NOMO-1 treated with DMSO at 0.1 percent for 48 hours (cell line): ENCODE measurements around the gene MYPN.
A peak's percentile ranks its signal among the peaks of the same experiment; 100 is the strongest.
"Not testable (repeated sequence)": the region's sequence is repeated elsewhere in the genome, so short reads cannot be mapped to it uniquely, and the experiment has no call there.

ENCODE experiments used
- DNase-seq: peaks from one replicate; lab custom pipeline; 2025; ENCODE audit not compliant: unreplicated experiment; lab: John Stamatoyannopoulos, UW

Gene MYPN

DNA sequence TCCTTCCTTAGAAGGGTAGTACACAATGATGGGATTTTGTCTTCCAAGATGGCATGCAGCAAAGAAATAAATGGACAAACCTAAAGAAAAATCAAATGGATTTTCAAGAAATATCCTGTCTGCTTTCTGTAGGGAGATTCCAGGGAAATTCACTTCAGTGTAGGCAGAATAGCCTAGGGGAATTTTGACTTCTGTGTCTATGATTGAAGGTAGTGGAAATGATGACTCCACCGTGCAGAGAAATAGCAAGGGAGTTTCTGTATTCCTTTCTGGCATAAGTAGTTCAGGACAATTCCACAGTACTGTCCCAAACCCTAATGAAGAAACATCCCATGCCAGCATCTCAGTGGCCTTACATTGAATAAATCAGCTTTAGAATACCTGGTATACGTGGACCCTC, 113.1 kb downstream of the MYPN start:
- no peak for DNase-seq

DNA sequence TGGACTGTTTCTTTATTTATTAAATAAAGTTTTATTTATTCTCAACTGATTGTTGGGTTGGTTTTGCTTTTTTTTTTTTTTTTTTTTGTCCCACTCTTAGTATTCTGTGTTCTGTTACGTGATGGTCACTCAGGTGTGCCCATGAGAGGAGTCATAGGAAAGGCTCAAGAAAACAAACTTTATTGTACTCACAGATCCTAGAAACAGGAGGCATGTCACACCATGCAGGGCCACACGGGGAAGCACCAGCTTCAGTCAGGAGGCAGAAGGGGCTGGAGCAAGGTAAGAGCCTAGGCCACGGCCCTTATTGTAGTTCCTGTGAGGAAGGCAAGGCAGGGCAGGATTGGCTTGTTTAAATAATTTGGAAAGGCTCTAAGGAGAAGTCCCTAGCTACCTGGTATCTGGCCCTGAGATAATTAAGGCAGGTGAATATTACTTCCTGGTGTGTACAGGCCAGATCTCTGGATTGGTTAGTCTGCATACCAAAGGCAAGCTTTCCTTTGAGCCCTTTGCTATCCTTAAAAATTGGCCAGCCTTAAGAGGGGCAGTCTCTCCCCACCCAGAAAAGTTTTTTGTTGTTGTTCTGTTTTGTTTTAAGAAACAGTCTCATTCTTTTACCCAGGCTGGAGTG, 114.4 kb downstream of the MYPN start:
- DNase-seq, result no peak

DNA sequence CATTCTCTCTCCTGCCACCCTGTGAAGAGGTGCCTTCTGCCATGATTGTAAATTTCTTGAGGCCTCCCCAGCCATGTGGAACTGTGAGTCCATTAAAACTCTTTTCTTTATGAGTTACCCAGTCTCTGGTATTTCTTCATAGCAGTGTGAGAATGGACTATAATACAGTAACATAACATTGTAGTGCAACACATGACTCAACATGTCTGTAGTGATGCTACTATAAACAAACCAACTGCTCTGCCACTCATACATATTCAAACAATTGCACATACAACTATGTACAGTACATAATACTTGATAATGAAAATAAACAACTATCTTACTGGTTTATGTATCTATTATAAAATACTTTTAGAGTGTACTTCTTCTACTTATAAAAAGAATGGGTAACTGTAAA, 115.5 kb downstream of the MYPN start:
- no peak for DNase-seq

DNA sequence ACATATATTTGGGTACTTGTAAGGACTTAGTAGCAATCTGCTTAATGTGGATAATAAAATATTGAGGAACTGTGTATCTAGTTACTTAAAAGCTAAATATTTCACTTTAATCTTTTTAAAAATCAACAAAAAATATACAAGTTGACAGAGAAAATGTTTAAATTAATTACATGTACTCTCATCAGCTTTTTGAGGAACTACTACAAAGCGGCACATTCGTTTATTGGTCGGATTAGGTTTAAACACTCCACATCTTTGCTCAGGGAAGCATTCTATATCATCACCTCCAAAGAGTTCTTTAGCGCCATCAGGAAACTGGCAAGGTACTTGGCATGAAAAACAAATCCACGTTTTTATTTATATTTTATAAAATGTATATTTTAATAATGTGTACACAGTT, 121.0 kb downstream of the MYPN start:
- no peak for DNase-seq

DNA sequence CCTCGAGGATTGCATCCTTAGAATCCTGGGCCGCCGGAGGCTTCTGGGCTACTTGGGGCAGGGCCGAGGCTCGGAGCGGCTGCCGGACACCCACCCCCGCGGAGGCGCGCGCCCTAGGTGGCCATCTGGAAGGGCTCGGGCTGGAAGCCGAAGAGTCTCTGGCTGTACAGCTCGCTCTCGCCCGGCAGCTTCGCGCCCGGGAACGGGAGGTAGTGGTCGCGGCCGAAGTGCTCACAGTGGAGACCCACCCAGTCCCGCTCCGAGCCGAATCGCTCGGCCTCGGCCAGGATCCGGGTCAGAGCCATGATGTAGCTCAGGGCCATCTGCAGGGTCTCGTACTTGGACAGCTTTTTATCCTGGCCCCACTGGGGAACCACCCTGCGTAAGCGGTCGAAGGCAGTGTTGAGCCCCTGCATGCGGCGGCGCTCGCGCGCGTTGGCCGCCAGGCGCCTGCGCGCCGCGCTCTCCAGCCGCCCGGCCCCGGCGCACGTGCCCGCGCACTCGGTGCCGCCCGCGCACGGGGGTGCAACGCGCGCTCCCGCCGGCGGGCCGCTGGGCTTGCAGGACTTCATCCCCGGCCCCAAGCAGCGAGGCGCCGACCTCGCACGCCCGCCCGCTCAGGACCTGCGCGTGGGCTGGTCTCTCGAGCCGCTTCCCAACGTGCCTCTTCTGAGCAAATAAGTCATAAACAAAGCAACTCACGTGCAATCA, 122.0 kb downstream of the MYPN start:
- peak; percentile 37 for DNase-seq

DNA sequence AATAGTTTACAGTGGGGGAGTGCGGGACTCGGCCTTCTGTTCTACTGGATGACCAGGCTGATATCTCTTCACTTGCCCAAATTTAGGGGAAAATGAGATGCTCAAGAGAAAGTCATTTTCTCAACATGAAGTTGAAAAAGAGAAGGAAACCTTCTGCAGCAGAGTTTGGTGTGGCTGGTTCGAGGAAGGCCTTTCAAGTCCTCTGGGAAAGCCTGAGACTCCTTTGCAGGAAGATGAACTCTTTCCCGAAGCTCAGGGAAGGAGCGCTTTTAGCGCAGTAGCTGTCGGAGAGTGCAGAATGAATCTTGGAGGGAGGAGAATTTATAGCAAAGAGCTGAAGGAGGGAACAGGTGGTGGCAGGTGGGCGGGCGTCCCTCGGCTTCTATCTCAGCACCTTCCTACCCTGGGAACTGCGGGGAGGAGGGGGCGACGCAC, 122.5 kb downstream of the MYPN start, which contains the start of gene ATOH7:
Gene ATOH7 (minus strand): TSS at position 297 of the 435 bp plus-strand sequence. CDS start 436 bp downstream, outside the sequence.
- DNase-seq, result no peak

DNA sequence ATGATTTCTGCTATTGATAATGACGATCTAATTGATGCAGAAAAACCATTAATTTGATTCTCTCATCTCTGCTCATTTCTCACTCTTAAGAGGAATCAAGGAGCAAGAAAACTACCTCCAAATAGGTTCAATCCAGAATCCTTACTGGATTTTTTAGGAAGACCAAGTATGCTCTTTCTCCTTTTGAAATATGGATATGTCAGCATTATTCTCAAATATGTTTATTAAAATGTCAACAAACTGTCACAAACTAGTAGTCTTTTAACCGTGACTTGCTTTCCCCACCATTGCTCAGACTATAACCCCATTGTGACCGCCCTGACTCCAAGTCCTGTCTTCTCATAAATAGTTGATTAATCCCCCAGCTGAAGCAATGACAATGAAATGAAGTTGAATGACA, 123.8 kb downstream of the MYPN start:
- no peak for DNase-seq

DNA sequence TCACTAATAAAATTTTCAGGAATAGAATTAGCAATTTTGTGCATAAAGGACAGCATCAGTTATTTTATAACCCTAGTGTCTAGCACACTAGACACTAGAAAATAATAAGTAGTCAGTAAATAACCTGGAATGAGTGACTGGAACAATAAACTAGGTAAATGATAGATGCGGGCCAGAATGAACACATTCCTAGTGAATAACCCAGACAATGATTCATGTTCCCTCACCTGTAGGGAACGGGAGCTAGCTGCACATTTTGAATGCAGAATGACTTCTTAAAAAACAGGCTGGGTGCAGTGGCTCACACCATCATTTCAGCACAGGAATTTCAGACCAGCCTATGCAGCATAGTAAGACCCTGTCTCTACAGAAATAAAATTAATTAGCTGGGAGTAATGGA, 125.8 kb downstream of the MYPN start:
- DNase-seq, result no peak

DNA sequence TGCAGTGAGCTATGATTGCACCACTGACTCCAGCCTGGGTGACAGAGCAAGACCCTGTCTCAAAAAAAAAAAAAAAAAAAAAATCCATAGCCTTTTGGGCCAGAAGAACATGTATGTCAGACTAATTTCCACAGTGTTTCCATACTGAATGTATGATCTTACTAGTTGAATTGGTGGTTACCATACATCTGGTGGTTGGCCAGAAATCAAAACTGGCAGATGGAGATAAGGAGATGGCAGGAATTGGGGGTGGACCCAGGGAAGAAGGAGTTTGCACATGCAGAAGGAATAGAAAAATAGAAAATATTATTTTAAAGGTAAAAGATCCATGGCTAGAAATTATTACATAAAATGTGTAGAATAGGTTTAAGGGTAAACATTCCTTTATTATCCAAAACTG, 126.3 kb downstream of the MYPN start:
- DNase-seq, result no peak

DNA sequence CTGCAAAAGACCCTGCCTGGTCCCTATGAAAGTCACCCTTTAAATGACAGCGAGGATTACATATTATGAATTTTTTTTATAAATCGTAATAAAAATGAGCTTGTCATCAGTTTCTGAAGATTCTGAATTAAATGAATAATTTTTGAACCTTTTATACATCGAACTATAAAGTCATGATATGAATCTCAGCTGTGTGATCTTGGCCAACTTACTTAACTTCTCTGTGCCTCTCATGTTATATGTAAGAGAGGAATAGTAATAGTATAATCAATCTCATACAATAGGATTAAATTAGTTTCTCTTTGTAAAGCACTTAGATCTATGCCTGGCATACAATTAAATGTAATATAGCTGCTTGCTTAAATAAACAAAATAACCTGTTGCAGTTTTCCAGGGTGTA, 127.9 kb downstream of the MYPN start:
- DNase-seq, result no peak

DNA sequence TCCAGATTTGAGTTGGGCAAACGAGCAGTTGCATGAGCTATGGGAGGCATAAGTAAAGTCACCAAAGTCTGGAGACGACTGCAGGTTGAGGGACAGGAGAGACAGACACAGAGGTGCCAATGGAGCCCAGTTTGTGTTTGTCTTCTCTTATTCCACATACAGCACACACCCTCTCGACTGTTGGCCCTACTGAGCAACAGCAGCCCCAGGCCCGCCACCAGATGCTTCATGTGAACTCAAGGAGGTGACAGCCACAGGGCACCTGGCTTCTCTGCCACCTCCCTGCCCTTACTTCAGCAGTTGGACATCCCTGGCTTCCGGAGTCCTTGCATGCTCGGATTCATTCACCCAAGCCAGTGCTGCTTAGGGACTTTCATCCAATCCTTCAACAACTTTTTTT, 129.1 kb downstream of the MYPN start:
- no peak for DNase-seq

DNA sequence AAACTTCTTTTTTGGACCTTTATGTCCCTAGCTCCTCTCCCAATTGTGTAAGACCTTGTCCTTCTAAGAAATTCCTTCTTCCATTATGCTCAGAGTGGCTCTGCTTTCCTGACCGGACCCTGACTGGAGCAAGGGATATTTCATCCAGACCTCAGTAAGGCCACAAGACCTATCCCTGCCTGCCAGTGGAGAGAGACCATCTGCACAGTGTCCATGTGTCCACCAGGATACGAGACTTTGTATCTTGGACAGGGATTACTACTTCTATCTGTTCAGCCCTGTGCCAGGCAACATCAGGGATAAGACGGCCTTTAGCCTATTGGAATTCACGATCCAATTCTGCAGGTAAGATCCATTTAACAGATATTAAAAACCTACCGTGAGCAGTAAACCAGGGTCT, 129.8 kb downstream of the MYPN start:
- no peak for DNase-seq

DNA sequence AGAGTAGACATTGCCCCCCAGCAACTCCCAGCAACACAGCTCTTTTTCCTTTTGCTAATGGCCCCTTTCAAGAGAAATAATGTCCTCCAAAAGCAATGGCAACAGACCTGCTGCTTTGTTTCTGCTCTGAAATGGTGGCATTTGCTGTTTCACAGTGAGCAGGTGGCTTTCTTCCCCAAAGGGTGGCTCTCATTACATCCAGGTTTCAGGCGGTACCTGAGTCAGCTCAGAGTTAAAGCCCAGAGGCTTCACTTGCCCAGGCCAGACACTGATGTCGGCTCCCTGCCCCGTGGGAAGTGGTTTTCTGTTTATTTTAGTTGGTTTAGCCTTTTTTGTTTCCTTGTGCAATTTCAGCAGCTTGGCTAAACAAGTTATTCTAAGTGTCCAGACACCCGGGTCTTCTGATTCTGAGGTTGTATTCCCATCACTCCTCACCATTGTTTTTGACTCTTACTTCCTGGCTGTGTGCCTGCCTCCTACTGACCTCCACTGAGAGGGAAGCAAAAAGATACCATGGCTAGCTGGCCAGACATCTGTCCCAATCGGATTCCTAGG, 130.4 kb downstream of the MYPN start:
- DNase-seq, result no peak

DNA sequence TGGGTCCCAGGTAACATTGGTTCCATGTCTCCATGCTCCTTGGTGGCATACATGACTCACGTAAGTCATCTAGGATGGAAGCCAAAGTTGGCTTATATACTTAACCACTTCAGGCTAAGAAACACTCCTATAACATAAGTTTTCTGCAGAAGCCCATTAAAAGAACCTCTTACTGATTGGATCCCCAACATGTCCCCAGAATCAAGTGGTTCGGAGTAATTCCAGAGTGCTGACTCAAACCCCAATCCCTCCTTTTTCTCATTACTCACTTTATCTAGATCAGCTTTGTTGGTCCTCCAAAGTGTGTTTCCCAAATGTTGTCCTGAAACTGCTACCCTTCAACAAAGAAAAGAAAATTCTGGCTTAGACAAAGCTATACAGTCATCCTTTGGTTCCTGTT, 132.8 kb downstream of the MYPN start:
- DNase-seq, result no peak

DNA sequence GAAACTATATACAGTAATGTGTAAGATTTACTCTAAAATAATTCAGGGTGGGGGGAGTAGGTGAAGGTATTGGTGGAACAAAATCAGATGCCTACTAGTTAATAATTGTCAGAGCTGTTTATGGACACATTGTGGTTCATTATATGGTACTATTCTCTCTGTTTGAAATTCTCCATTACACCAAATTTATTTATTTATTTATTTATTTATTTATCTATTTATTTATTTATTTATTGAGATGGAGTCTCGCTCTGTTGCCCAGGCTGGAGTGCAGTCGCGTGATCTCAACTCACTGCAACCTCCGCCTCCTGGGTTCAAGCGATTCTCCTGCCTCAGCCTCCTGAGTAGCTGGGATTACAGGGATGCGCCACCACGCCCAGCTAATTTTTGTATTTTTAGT, 137.1 kb downstream of the MYPN start:
- DNase-seq, result not testable (repeated sequence)

DNA sequence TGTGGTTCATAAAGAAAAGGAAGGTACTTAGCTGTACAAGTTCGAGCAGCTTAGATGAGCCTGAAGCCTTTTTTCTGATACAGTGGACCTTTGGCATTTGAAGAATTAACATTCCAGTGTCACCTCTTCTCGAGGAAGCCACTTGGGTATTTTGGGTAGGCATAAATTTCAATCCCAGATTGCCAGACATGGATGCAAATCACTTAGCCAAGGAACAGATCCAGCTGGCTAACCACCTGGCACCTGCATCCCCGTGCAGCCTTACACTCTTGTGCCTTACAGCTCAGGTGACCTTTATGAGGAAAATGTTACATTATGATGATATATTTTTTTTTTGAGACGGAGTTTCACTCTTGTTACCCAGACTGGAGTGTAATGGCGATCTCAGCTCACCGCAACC, 138.6 kb downstream of the MYPN start:
- DNase-seq, result no peak

DNA sequence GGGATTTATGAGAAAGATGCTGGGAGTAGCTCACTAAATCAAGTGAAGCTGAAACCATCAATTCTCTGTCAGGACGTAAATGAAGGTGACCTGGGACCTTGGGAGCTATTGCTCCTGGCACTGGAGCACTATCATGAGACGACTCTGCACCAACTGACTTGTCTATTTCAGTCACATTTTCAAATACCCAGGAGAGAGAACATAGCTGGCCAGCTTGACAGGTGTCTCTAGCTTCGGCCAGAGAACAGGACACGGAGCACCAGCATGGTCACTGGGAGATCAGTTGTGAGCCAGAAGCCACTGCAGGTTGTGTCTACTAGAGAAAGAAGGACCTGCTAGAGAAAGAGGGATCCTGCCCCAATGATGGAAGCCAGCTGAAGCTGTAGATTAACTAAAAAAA, 140.0 kb downstream of the MYPN start:
- no peak for DNase-seq

DNA sequence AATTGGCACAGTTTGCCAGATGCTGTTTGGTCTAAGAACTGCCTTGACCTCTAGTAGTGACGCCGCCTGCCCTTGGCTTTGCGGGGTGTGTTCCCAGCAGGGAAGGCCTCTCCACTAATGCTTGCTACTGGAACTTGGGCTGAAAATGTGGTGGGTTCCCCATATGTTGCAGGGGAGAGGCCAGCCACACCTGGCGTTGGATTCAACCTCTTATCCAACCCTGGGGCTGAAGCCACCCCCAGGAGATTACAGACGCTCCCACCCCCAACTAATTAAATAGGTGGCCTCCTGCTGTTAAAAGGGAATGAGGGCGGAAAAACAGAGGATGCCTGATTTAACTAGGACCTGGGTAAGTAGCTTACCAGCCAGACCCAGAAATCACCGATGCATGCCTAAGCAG, 141.9 kb downstream of the MYPN start:
- no peak for DNase-seq

DNA sequence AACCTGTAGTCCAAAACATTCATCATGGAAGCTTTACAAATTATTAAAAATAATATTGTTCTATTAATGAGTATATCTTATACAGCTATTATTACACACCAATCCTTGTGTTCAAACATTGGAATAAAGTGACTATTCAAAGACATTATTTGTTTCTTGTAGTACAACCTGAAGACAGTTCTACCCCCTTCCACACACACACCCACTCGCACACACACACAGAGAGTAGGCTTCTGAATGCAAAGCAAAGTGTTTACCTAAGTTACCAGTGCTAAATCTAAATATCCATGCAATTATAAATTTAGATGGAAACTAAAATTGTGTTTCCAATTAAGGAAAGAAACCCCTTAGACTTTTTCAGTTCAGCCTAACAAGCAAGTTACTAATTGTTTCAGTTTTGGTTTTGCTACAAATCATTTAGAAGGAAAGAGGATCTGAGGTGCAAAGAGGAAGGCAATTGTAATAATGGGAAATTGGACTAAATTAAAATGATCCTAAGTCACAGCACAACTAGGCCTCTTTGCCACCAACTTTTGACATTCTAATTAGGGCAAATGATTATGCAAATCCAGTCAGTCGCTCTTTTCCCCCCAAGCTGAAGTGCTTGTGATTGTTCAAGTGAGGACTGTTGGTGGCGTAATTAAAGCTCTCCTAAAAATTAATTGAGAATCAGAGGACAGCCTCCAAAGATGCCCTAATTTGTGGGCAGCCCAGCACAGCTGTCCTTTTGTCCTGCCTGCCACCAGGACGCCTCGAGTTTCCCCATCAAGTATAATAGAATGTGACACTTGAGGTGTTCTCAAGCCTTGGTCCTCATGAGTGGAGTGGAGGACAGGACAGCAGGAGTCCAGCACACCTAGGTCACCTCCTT, 142.6 kb downstream of the MYPN start:
- peak; percentile 44 for DNase-seq

DNA sequence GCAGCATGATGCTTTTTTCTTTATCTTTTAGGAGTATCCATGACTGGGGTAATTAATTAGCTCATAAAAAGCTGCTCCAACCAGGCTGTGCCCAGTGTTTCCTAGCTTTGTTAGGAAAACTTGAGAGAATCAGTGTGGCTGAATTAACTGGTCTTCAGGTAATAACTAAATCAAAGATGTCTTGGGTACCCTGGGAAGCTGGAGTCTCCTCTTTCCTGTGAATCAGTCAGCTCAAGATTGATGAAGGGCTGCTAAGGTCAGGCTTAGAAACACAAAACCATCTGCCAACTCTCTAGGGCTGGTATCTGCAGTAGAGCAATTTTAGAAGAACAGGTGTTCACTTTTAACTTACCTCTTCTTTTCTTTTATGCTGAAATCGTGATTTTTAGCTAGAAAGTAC, 144.1 kb downstream of the MYPN start:
- no peak for DNase-seq

DNA sequence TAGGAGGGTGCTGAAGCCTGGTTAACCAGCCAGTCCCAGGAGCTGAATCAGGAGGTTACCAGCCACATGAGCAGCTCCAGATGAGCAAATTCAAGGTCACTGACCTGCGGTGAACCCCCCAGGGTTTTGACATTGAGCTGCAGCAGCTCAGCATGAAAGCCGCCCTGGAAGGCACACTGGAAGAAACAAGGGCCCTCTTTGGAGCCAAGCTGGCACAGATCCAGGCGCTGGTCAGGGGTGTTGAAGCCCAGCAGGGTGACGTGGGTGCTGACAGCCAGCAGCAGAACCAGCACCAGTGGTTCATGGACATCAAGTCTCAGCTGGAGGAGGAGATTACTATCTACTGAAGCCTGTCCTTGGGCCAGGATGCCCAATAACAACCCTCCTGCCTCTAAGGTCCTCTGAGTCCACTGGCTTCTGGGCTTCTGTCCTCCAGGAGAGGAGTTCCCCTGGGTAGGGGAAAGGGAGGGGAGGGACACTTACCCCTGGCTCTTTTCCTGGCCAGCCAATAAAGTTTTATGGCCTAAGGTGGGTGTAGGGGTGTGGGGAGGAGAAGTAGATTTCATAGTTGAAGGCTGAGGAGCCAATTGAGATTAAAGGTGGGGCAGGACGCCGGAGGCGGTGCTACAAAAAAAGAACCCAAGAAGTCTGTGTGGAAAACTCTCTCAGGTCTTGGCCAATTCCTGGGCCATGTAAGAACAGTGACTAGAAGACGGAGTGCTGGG, 152.0 kb downstream of the MYPN start:
- no peak for DNase-seq
